Upper lobe of left lung (tissue), 6 donors: ENCODE results near the gene LCORL. TPM values are rescaled to one million over a fixed set of nuclear protein-coding genes. Genes with fewer than 3 reads are reported as not detected.

Experiments used
- ATAC-seq, 2 donors: fragments of 200-7000 bp; cut with Tn5 transposase; one replicate each; pipeline ENCODE4 v1.9.1; 2022; ENCODE audit warnings: mild to moderate bottlenecking in 2 of 2, moderate library complexity in 2 of 2; ENCODE audit not compliant: low FRiP score in 2 of 2
- DNase-seq, 2 donors: peaks; one replicate each; pipeline ENCODE4 v3.0.0-alpha.2; 2019 to 2020
- H3K27ac ChIP-seq, 4 donors: fragments of 200-600 bp; sonication (generic); one replicate each; pipeline ENCODE4 v1.5.1; 2016 to 2019
- H3K27me3 ChIP-seq, 4 donors: fragments of 200-600 bp; sonication (generic); one replicate each; pipeline ENCODE4 v1.5.1; 2017 to 2019
- H3K36me3 ChIP-seq, 4 donors: fragments of 200-600 bp; sonication (generic); one replicate each; pipeline ENCODE4 v1.5.1; 2016 to 2019
- H3K4me1 ChIP-seq, 4 donors: fragments of 200-600 bp; sonication (generic); one replicate each; pipeline ENCODE4 v1.5.1; 2018 to 2019
- H3K4me3 ChIP-seq, 4 donors: fragments of 200-600 bp; sonication (generic); one replicate each; pipeline ENCODE4 v1.5.1; 2017 to 2019; ENCODE audit warnings: mild to moderate bottlenecking in 2 of 4, moderate library complexity in 1 of 4
- H3K9me3 ChIP-seq, 4 donors: fragments of 200-600 bp; sonication (generic); one replicate each; pipeline ENCODE4 v1.5.1; 2018 to 2019
- CTCF ChIP-seq, 6 experiments: fragments of 450-650 bp in 4 of 6; fragments of 200-600 bp in 2 of 6; sonication (generic) in 2 of 6; IDR thresholded peaks; one replicate each; pipeline ENCODE4 v1.5.1; 2016 to 2019; ENCODE audit warnings: antibody characterized with exemption in 6 of 6
- EP300 ChIP-seq, 4 donors: sonication (generic); formaldehyde crosslinking; IDR thresholded peaks; one replicate each; pipeline ENCODE4 v1.5.1; 2017; ENCODE audit warnings: antibody characterized with exemption in 4 of 4, control low read depth in 2 of 4
- POLR2A ChIP-seq, 4 donors: fragments of 450-650 bp; IDR thresholded peaks; one replicate each; pipeline ENCODE4 v1.5.1; 2016 to 2017; ENCODE audit warnings: antibody characterized with exemption in 4 of 4, mild to moderate bottlenecking in 2 of 4
- POLR2AphosphoS5 ChIP-seq, 2 donors: sonication (generic); formaldehyde crosslinking; IDR thresholded peaks; one replicate each; pipeline ENCODE4 v1.5.1; 2017; ENCODE audit warnings: antibody characterized with exemption in 2 of 2
- WGBS, 2 donors: methylation state at CpG; one replicate each; pipeline ENCODE4 v1.1.5; 2017 to 2018; 5-methylcytosine and 5-hydroxymethylcytosine counted together
- total RNA-seq, 6 donors: library from RNA; depleted of rRNA in 4 of 6; stranded (reverse); fragments of >200 nt in 4 of 6; gene quantifications; one replicate each; pipeline versions ENCODE4 v1.1.0 to v1.2.1, GENCODE V29; 2016 to 2021
- donor health status: DM: no; HTN: no; CAD: no; lungs with moderate emphysema.
- donor health status: DM: no; HTN: yes; CAD: no; lungs with severe emphysema.

Gene LCORL
- total RNA-seq, 6 donors from 2014 or later, result 12.5 to 33.5 (median 19.6) TPM

- TF ChIP-seq POLR2AphosphoS5 (IDR thresholded peaks at IDR 0.05), result no peak
- TF ChIP-seq EP300 (IDR thresholded peaks at IDR 0.05), result no peak
- TF ChIP-seq POLR2A (IDR thresholded peaks at IDR 0.05), result no peak
- no peak for TF ChIP-seq CTCF (IDR thresholded peaks at IDR 0.05)
- no peak overlapping the region for H3K27ac ChIP-seq
- no peaks in the 10 kb centered on the region for H3K9me3 ChIP-seq
- peaks cover 0 to 8% (median 1%) of the 10 kb centered on the region in 4 donors for H3K36me3 ChIP-seq
- ATAC-seq (no peak), DNase-seq (no peak)
- H3K4me1 ChIP-seq, result no peaks in the 10 kb centered on the region
- no peak overlapping the region for H3K4me3 ChIP-seq
- H3K27me3 ChIP-seq, result no peaks in the 10 kb centered on the region
Measured at GRCh38 chr4:17915439-17915838, 106.1 kb downstream of the LCORL start.

- H3K9me3 ChIP-seq, result no peaks in the 10 kb centered on the region
- no peak overlapping the region for H3K27ac ChIP-seq
- no peak overlapping the region for H3K4me3 ChIP-seq
- no peak for DNase-seq
- peaks cover 0 to 8% (median 1%) of the 10 kb centered on the region in 4 donors for H3K36me3 ChIP-seq
- TF ChIP-seq POLR2AphosphoS5 (IDR thresholded peaks at IDR 0.05), result no peak
- no peak for TF ChIP-seq EP300 (IDR thresholded peaks at IDR 0.05)
- TF ChIP-seq POLR2A (IDR thresholded peaks at IDR 0.05), result no peak
- no peak for TF ChIP-seq CTCF (IDR thresholded peaks at IDR 0.05)
- H3K27me3 ChIP-seq, result no peaks in the 10 kb centered on the region
- no peaks in the 10 kb centered on the region for H3K4me1 ChIP-seq
- 89 to 96% methylated on average over 9 of the region's 9 CpGs for WGBS, 2 donors
- ATAC-seq, result no peak
Measured at GRCh38 chr4:17912011-17912410, 109.5 kb downstream of the LCORL start.

GRCh38 chr4:17911608-17912007 is 109.9 kb downstream of the LCORL start:
- DNase-seq (peak in 1 of 2 donors; percentile 65), ATAC-seq (no peak)
- no peak overlapping the region for H3K27ac ChIP-seq
- no peaks in the 10 kb centered on the region for H3K4me1 ChIP-seq
- TF ChIP-seq EP300 (IDR thresholded peaks at IDR 0.05) (no peak), POLR2AphosphoS5 (IDR thresholded peaks at IDR 0.05) (no peak), CTCF (IDR thresholded peaks at IDR 0.05) (no peak), POLR2A (IDR thresholded peaks at IDR 0.05) (no peak)
- H3K27me3 ChIP-seq, result no peaks in the 10 kb centered on the region
- H3K36me3 ChIP-seq, result peaks cover 0 to 8% (median 1%) of the 10 kb centered on the region in 4 donors
- 93 to 97% methylated on average over 6 to 11 of the region's 11 CpGs for WGBS, 2 donors
- H3K4me3 ChIP-seq, result no peak overlapping the region
- no peaks in the 10 kb centered on the region for H3K9me3 ChIP-seq

- Histone ChIP-seq H3K27me3 (no peaks in the 10 kb centered on the region), H3K4me3 (no peak overlapping the region), H3K4me1 (no peaks in the 10 kb centered on the region), H3K27ac (no peak overlapping the region), H3K9me3 (no peaks in the 10 kb centered on the region), H3K36me3 (no peaks in the 10 kb centered on the region)
- 62 to 72% methylated on average over 2 of the region's 2 CpGs for WGBS, 2 donors
- DNase-seq (no peak), ATAC-seq (no peak)
- no peak for TF ChIP-seq POLR2AphosphoS5 (IDR thresholded peaks at IDR 0.05)
- no peak for TF ChIP-seq EP300 (IDR thresholded peaks at IDR 0.05)
- TF ChIP-seq POLR2A (IDR thresholded peaks at IDR 0.05), result no peak
- TF ChIP-seq CTCF (IDR thresholded peaks at IDR 0.05), result no peak
Measured at GRCh38 chr4:17898553-17899055, 123.0 kb downstream of the LCORL start.

GRCh38 chr4:17895481-17895880 is 126.1 kb downstream of the LCORL start:
- Histone ChIP-seq H3K27ac (no peak overlapping the region), H3K9me3 (no peaks in the 10 kb centered on the region), H3K4me1 (no peaks in the 10 kb centered on the region), H3K4me3 (no peak overlapping the region), H3K36me3 (no peaks in the 10 kb centered on the region), H3K27me3 (no peaks in the 10 kb centered on the region)
- WGBS, 2 donors, result 98 to 99% methylated on average over 3 of the region's 3 CpGs
- TF ChIP-seq POLR2AphosphoS5 (IDR thresholded peaks at IDR 0.05) (no peak), POLR2A (IDR thresholded peaks at IDR 0.05) (no peak), EP300 (IDR thresholded peaks at IDR 0.05) (no peak), CTCF (IDR thresholded peaks at IDR 0.05) (no peak)
- DNase-seq (no peak), ATAC-seq (no peak)
